K562 (cell line): ENCODE results near the gene AGTR1.

Experiments
- EZH2 ChIP-seq: IDR thresholded peaks from 2 replicates; pipeline ENCODE4 v1.6.1; 2012; ENCODE audit warnings: low read depth, mild to moderate bottlenecking, inconsistent platforms, low read length, borderline replicate concordance
- FOXP1 ChIP-seq: sonication (generic); formaldehyde crosslinking; IDR thresholded peaks from 2 replicates; pipeline ENCODE4 v1.8.0; 2022; ENCODE audit warnings: mild to moderate bottlenecking, missing genetic modification reagents
- GABPA ChIP-seq: fragments of 200-800 bp; sonication (Bioruptor generic); conservative IDR thresholded peaks from 2 replicates; pipeline ENCODE4 v1.6.1; 2016; ENCODE audit warnings: low read depth, missing genetic modification characterization, missing compliant biosample characterization
- GATA2 ChIP-seq: sonication (generic); formaldehyde crosslinking; IDR thresholded peaks from 2 replicates; pipeline ENCODE4 v1.4.0; 2020; ENCODE audit warnings: mild to moderate bottlenecking, missing genetic modification reagents
- HNRNPLL ChIP-seq: fragments of 200-400 bp; formaldehyde crosslinking; IDR thresholded peaks from 2 replicates; pipeline ENCODE4 v1.6.1; 2017; ENCODE audit warnings: low read length, low read depth, mild to moderate bottlenecking; ENCODE audit not compliant: poor library complexity, severe bottlenecking
- KLF10 ChIP-seq: fragments of 250-450 bp; sonication (Bioruptor Pico); IDR thresholded peaks from 2 replicates; pipeline ENCODE4 v1.6.1; 2021; ENCODE audit warnings: matching md5 sums
- MBD2 ChIP-seq: sonication (generic); IDR thresholded peaks from 2 replicates; pipeline ENCODE4 v1.6.1; 2016; ENCODE audit warnings: low read depth, borderline replicate concordance
- SRSF9 ChIP-seq: fragments of 200-400 bp; formaldehyde crosslinking; IDR thresholded peaks from 2 replicates; pipeline ENCODE4 v1.6.1; 2017; ENCODE audit warnings: low read depth, low read length, borderline replicate concordance
- YY1 ChIP-seq, 3 experiments: IDR thresholded peaks; 2 replicates each; pipeline ENCODE4 v1.6.1; 2011; ENCODE audit warnings: low read length in 2 of 3, mild to moderate bottlenecking in 2 of 3, moderate library complexity in 2 of 3, borderline replicate concordance in 1 of 3, control low read depth in 1 of 3, low read depth in 1 of 3; ENCODE audit not compliant: insufficient read depth in 3 of 3, insufficient replicate concordance in 2 of 3, control insufficient read depth in 1 of 3, insufficient read length in 1 of 3; ENCODE audit errors: extremely low read depth in 1 of 3
- ZNF639 ChIP-seq, 2 experiments: fragments of 200-800 bp in 1 of 2; sonication (Bioruptor generic) in 1 of 2; sonication (generic) in 1 of 2; formaldehyde crosslinking in 1 of 2; IDR thresholded peaks in 1 of 2; conservative IDR thresholded peaks in 1 of 2; 2 replicates each; pipeline versions ENCODE4 v1.5.0 to v1.6.1; 2016 to 2020; ENCODE audit warnings: missing compliant biosample characterization in 1 of 2, missing genetic modification characterization in 1 of 2, missing genetic modification reagents in 1 of 2
- ZNF785 ChIP-seq: fragments of 250-450 bp; sonication (Bioruptor Pico); IDR thresholded peaks from 2 replicates; pipeline ENCODE4 v1.4.0; 2020; ENCODE audit warnings: mild to moderate bottlenecking

GRCh38 chr3:148751461-148751860 lies 53.8 kb downstream of the AGTR1 start:
- TF ChIP-seq FOXP1 (no peak), GABPA (tag) (no peak), YY1 (IDR thresholded peaks at IDR 0.05; ENCODE audit: borderline replicate concordance in 1 of 3, control insufficient read depth in 1 of 3, extremely low read depth in 1 of 3, insufficient read depth in 3 of 3, insufficient read length in 1 of 3, insufficient replicate concordance in 2 of 3, low read depth in 1 of 3, low read length in 2 of 3) (no peak), EZH2 (no peak), HNRNPLL (no peak), SRSF9 (no peak), KLF10 (no peak), GATA2 (CRISPR knock-in tag) (no peak), MBD2 (no peak), ZNF639 (CRISPR knock-in tag; conservative IDR thresholded peaks at IDR 0.05 in 1 of 2, IDR thresholded peaks at IDR 0.05 in 1 of 2) (no peak), ZNF785 (CRISPR knock-in tag) (no peak)
